ENCODE measurements around the gene HADHA. TPM values are rescaled to one million over a fixed set of nuclear protein-coding genes. Genes with fewer than 3 reads are reported as not detected.

Gene HADHA
- total RNA-seq, 1 experiment from 2014 or later, result 118 TPM

- no peak for TF ChIP-seq ARID4B (CRISPR knock-in tag; IDR thresholded peaks at IDR 0.05; ENCODE audit: borderline replicate concordance)
- no peak for TF ChIP-seq ZNF121 (CRISPR knock-in tag; IDR thresholded peaks at IDR 0.05)
- TF ChIP-seq TCF7 (CRISPR knock-in tag; IDR thresholded peaks at IDR 0.05; ENCODE audit: low read depth), result no peak
- no peak for TF ChIP-seq MLX (CRISPR knock-in tag; IDR thresholded peaks at IDR 0.05)
- no peak for TF ChIP-seq ELF4 (CRISPR knock-in tag; IDR thresholded peaks at IDR 0.05; ENCODE audit: low read depth)
- TF ChIP-seq NR3C1 (CRISPR knock-in tag; conservative IDR thresholded peaks at IDR 0.05; ENCODE audit: low read depth), result no peak
Observed at GRCh38 chr2:26284132-26284531, 39.7 kb upstream of the HADHA start (continued).

GRCh38 chr2:26283606-26284005 is 39.2 kb upstream of the HADHA start:
- Mint-ChIP-seq H3K9me3 (no peaks in the 10 kb centered on the region), H3K4me1 (no peaks in the 10 kb centered on the region), H3K4me3 (no peak overlapping the region), H3K27ac (no peak overlapping the region), H3K36me3 (peaks cover 60% of the 10 kb centered on the region), H3K27me3 (ENCODE audit: low read depth) (no peaks in the 10 kb centered on the region)
- no peak for ATAC-seq
- ChIA-PET CTCF (no interaction called here), POLR2A (no interaction called here)
- no peak for TF ChIP-seq ZNF671 (CRISPR knock-in tag; IDR thresholded peaks at IDR 0.05)
- TF ChIP-seq USF1 (CRISPR knock-in tag; IDR thresholded peaks at IDR 0.05), result no peak
- no peak for TF ChIP-seq TEAD1 (CRISPR knock-in tag; IDR thresholded peaks at IDR 0.05)
- TF ChIP-seq ZNF532 (CRISPR knock-in tag; IDR thresholded peaks at IDR 0.05; ENCODE audit: borderline replicate concordance), result no peak
- TF ChIP-seq ZNF512 (CRISPR knock-in tag; IDR thresholded peaks at IDR 0.05; ENCODE audit: borderline replicate concordance), result no peak
- TF ChIP-seq TCF7 (CRISPR knock-in tag; IDR thresholded peaks at IDR 0.05; ENCODE audit: low read depth), result no peak
- TF ChIP-seq ZNF263 (CRISPR knock-in tag; IDR thresholded peaks at IDR 0.05; ENCODE audit: low read depth), result no peak
- no peak for TF ChIP-seq ATF2 (CRISPR knock-in tag; IDR thresholded peaks at IDR 0.05; ENCODE audit: borderline replicate concordance, low read depth)
- TF ChIP-seq ERG (CRISPR knock-in tag; IDR thresholded peaks at IDR 0.05), result no peak
- TF ChIP-seq ZSCAN18 (CRISPR knock-in tag; IDR thresholded peaks at IDR 0.05), result no peak
- no peak for TF ChIP-seq USF2 (CRISPR knock-in tag; IDR thresholded peaks at IDR 0.05)
- TF ChIP-seq NFATC4 (CRISPR knock-in tag; IDR thresholded peaks at IDR 0.05), result no peak
- DNase-seq (ENCODE audit: low spot score), result no peak
